Panc1 (cell line): ENCODE results near the gene TESK2.

Experiments used
- CTCF ChIP-seq: fragments of 450-650 bp; IDR thresholded peaks from 2 replicates; pipeline ENCODE4 v1.5.1; 2017; ENCODE audit warnings: mild to moderate bottlenecking
- POLR2AphosphoS5 ChIP-seq: IDR thresholded peaks from 2 replicates; pipeline ENCODE4 v1.6.1; 2012; ENCODE audit warnings: mild to moderate bottlenecking, low read depth, low read length, moderate library complexity
- TCF7L2 ChIP-seq: IDR thresholded peaks from 2 replicates; pipeline ENCODE4 v1.6.1; 2011; ENCODE audit warnings: mild to moderate bottlenecking, low read depth, low read length, inconsistent platforms
- TF ChIP-seq, protein P1 (sequence below), 2 experiments: IDR thresholded peaks; 2 replicates each; pipeline ENCODE4 v1.6.1; 2011 to 2012; ENCODE audit warnings: low read depth in 2 of 2, control low read depth in 1 of 2, low read length in 1 of 2, mild to moderate bottlenecking in 1 of 2, moderate library complexity in 1 of 2; ENCODE audit not compliant: insufficient read depth in 1 of 2

DNA sequence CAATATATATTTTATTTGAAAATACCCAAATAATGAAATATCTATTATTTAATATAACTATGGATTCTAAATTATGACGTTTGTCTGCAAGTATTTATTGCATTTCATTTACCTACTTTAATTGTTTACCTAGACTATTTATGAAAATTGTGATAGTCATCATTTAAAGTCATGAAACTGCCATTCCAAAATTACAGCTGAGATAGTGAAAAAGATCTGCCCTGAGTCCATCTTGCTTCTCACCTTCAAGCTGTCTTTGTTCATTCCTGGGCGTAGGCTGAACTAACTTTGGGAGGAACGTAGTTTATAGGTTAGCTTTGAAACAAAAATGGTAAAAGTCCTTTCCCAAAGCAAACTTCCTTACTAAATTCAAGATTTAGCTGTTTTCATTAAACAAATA, 176.7 kb downstream of the TESK2 start:
- TF ChIP-seq POLR2AphosphoS5, result no peak
- TF ChIP-seq, protein P1, sequence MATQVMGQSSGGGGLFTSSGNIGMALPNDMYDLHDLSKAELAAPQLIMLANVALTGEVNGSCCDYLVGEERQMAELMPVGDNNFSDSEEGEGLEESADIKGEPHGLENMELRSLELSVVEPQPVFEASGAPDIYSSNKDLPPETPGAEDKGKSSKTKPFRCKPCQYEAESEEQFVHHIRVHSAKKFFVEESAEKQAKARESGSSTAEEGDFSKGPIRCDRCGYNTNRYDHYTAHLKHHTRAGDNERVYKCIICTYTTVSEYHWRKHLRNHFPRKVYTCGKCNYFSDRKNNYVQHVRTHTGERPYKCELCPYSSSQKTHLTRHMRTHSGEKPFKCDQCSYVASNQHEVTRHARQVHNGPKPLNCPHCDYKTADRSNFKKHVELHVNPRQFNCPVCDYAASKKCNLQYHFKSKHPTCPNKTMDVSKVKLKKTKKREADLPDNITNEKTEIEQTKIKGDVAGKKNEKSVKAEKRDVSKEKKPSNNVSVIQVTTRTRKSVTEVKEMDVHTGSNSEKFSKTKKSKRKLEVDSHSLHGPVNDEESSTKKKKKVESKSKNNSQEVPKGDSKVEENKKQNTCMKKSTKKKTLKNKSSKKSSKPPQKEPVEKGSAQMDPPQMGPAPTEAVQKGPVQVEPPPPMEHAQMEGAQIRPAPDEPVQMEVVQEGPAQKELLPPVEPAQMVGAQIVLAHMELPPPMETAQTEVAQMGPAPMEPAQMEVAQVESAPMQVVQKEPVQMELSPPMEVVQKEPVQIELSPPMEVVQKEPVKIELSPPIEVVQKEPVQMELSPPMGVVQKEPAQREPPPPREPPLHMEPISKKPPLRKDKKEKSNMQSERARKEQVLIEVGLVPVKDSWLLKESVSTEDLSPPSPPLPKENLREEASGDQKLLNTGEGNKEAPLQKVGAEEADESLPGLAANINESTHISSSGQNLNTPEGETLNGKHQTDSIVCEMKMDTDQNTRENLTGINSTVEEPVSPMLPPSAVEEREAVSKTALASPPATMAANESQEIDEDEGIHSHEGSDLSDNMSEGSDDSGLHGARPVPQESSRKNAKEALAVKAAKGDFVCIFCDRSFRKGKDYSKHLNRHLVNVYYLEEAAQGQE (IDR thresholded peaks at IDR 0.05; ENCODE audit: insufficient read depth in 1 of 2, low read depth in 2 of 2, low read length in 1 of 2), result no peak
- TF ChIP-seq CTCF, result no peak
- TF ChIP-seq TCF7L2, result no peak
